ENCODE measurements around the gene RASSF4.

RASSF4 gene

GRCh38 chr10:44977287-44978212 is 17.9 kb downstream of the RASSF4 start:
- H3K4me3 ChIP-seq (ENCODE audit: low read depth, low read length): no peak overlapping the region
- TF ChIP-seq CTCF (IDR thresholded peaks at IDR 0.05; ENCODE audit: borderline replicate concordance, insufficient read depth, low read depth, low read length): no peak

- H3K4me3 ChIP-seq (ENCODE audit: low read depth, low read length): no peak overlapping the region
- TF ChIP-seq CTCF (IDR thresholded peaks at IDR 0.05; ENCODE audit: borderline replicate concordance, insufficient read depth, low read depth, low read length): no peak
Measured at GRCh38 chr10:44978213-44978569, 18.6 kb downstream of the RASSF4 start.

GRCh38 chr10:44978570-44979280 is 19.1 kb downstream of the RASSF4 start, which contains the start of gene DEPP1:
Gene DEPP1 (minus strand): TSS chr10:44978809. CDS start chr10:44978030, 779 bp downstream.
- no peak for TF ChIP-seq CTCF (IDR thresholded peaks at IDR 0.05; ENCODE audit: borderline replicate concordance, insufficient read depth, low read depth, low read length)
- no peak within 1 kb of the TSS for H3K4me3 ChIP-seq (ENCODE audit: low read depth, low read length)

GRCh38 chr10:44979281-44980191 is 19.9 kb downstream of the RASSF4 start:
- no peak overlapping the region for H3K4me3 ChIP-seq (ENCODE audit: low read depth, low read length)
- TF ChIP-seq CTCF (IDR thresholded peaks at IDR 0.05; ENCODE audit: borderline replicate concordance, insufficient read depth, low read depth, low read length): no peak

- H3K4me3 ChIP-seq (ENCODE audit: low read depth, low read length): no peak overlapping the region
- no peak for TF ChIP-seq CTCF (IDR thresholded peaks at IDR 0.05; ENCODE audit: borderline replicate concordance, insufficient read depth, low read depth, low read length)
Measured at GRCh38 chr10:44980309-44981171, 20.9 kb downstream of the RASSF4 start.
